Measurements from ENCODE around the gene CDH22.

GRCh38 chr20:46343975-46344357, 35.7 kb upstream of the CDH22 start:
- TF ChIP-seq CTCF (IDR thresholded peaks at IDR 0.05) (no peak), POLR2A (IDR thresholded peaks at IDR 0.05) (no peak)

Measured in adrenal gland (tissue), 5 donors.